Heart left ventricle (tissue), 13 donors: Measurements from ENCODE around the gene GATAD1.
"Not testable (repeated sequence)": the region's sequence is repeated elsewhere in the genome, so short reads cannot be mapped to it uniquely, and the experiment has no call there.

Experiments
- CTCF ChIP-seq, 12 donors: fragments of 200-600 bp; sonication (generic) in 4 of 12; IDR thresholded peaks; one replicate each; pipeline versions ENCODE4 v1.5.0 to v1.8.0; 2018 to 2022; ENCODE audit warnings: antibody characterized with exemption in 12 of 12, mild to moderate bottlenecking in 5 of 12
- POLR2A ChIP-seq, 2 donors: fragments of 450-650 bp; IDR thresholded peaks; one replicate each; pipeline ENCODE4 v1.6.1; 2017; ENCODE audit warnings: antibody characterized with exemption in 2 of 2, mild to moderate bottlenecking in 2 of 2, moderate library complexity in 2 of 2
- donor health status: ischemic (EF 13 %, LVEDD 7.1; RV severe dilation, severe dysfunction).
- donor health status: DM: no; HTN: yes; CAD: no.
- donor health status: DM: no; HTN: no; CAD: no.
- donor health status: ischemic (EF 25% LVEDD 6.9; RV normal size, moderate dysfunction).
- donor health status: ischemic (EF 25% LVEDD 5.7; RV mildly dilated, moderate dysfunction).
- donor health status: ischemic (EF 35%, LVEDD 5.7; RV mildly dilated, moderate dysfunction).
- donor health status: nonischemic (EF 11% LVEDD 7.7; RV severe dilation, severe dysfunction).
- donor health status: DM: yes; HTN: yes; CAD: no.
- donor health status: PGD.
- donor health status: ischemic (EF 29% LVEDD 5.4; RV normal size, mild dysfunction).
- donor health status: nonischemic (EF 23%, LVEDD 6.1; RV moderate dilation, normal function).

DNA sequence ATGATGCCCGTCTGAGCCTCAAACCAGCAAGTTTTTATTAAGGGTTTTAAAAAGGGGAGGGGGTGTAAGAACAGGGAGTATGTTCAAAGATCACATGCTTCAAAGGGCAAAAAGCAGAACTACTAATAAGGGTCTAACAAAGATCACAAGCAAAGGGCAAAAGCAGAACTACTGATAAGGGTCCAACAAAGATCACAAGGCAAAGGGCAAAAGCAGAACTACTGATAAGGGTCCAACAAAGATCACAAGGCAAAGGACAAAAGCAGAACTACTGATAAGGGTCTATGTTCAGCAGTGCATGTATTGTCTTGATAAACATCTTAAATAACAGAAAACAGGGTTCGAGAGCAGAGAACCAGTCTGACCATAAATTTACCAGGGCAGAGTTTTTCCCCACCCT lies 4.6 kb upstream of the GATAD1 start:
- not testable (repeated sequence) for TF ChIP-seq POLR2A, CTCF (IDR thresholded peaks at IDR 0.05)
